ENCODE results near the gene KLF6.

GRCh38 chr10:3765146-3765545, 19.9 kb downstream of the KLF6 start:
- no peak for TF ChIP-seq POLR2A (IDR thresholded peaks at IDR 0.05; ENCODE audit: low read depth, low read length)
- no peak for TF ChIP-seq TAF1 (IDR thresholded peaks at IDR 0.05; ENCODE audit: low read depth, low read length)
- no peak for TF ChIP-seq PAX5 (IDR thresholded peaks at IDR 0.05; ENCODE audit: insufficient read depth, low read length, severe bottlenecking)
- no peak for TF ChIP-seq POLR2AphosphoS5 (IDR thresholded peaks at IDR 0.05; ENCODE audit: low read depth, low read length)
- TF ChIP-seq SPI1 (IDR thresholded peaks at IDR 0.05; ENCODE audit: low read depth, low read length), result no peak
